Measurements from ENCODE around the gene MYRIP.
"Not testable (repeated sequence)": the region's sequence is repeated elsewhere in the genome, so short reads cannot be mapped to it uniquely, and the experiment has no call there.

Gene MYRIP

DNA sequence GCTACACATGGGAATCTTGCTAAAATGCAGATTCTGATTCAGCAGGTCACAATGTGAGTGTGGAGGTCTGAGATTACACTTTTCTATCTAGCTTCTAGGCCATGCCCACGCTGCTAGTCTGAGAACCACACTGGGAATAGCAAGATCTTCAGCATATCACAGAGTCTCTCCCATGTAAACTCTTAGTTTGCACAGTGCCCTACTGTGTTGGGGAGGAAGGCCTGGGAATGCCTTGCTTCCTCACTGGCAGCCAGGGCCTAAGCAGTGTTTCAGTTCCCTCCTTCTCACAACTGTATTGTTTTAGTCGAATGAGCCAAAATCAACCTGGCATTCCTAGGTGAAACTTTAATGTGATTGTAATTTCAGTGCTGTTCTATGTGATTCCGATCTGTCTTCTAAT is 320.1 kb downstream of the MYRIP start:
- DNase-seq (ENCODE audit: low read depth in 3 of 3): no peak

DNA sequence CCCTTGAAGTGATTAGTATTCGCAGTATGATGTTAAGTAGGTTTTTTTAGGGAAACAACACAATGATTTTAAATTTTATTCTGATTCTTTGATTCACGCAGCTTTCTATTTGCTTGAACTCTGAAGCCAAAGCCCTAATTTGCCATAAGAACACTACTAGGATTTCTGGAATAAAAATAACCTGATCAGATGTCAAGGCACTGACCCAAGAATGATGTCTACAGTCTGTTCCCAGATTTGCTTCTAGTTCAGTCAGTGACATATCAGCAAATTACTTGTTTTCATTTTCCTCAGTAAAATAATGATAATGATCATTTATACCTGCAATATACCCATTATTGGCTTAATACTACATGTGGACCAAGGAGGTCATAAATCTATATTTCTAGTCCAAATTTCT is 320.6 kb downstream of the MYRIP start:
- DNase-seq (ENCODE audit: low read depth in 3 of 3): no peak

DNA sequence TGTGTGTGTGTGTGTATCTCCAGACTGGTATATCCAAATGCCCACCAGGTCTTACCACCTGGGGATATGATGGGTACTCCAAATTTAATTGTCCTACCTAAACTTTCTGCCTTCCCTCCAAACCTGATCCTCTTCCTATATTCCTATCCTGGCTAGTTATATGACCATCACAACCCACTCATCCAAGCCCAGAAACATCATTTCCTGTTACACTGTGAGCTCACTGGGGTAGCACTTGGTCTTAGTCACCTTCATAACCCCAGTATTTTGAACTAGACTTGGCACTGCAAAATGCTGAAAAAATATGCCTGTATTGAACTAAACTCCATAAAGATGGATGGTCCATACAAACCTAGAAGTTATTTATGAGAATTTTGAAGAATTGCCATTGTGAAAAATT is 321.3 kb downstream of the MYRIP start:
- DNase-seq (ENCODE audit: low read depth in 3 of 3): no peak

DNA sequence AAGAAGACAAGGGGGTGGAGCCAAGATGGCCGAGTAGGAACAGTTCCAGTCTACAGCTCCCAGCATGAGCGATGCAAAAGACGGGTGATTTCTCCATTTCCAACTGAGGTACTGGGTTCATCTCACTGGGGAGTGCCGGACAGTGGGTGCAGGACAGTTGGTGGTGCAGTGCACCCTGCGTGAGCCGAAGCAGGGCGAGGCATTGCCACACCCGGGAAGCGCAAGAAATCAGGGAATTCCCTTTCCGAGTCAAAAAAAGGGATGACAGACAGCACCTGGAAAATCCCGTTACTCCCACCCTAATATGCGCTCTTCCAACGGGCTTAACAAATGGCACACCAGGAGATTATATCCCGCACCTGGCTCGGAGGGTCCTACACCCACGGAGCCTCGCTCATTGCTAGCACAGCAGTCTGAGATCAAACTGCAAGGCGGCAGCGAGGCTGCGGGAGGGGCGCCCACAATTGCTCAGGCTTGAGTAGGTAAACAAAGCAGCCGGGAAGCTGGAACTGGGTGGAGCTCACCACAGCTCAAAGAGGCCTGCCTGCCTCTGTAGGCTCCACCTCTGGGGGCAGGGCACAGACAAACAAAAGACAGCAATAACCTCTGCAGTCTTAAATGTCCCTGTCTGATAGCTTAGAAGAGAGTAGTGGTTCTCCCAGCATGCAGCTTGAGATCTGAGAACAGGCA is 324.6 kb downstream of the MYRIP start:
- not testable (repeated sequence) for DNase-seq (ENCODE audit: low read depth in 3 of 3)

DNA sequence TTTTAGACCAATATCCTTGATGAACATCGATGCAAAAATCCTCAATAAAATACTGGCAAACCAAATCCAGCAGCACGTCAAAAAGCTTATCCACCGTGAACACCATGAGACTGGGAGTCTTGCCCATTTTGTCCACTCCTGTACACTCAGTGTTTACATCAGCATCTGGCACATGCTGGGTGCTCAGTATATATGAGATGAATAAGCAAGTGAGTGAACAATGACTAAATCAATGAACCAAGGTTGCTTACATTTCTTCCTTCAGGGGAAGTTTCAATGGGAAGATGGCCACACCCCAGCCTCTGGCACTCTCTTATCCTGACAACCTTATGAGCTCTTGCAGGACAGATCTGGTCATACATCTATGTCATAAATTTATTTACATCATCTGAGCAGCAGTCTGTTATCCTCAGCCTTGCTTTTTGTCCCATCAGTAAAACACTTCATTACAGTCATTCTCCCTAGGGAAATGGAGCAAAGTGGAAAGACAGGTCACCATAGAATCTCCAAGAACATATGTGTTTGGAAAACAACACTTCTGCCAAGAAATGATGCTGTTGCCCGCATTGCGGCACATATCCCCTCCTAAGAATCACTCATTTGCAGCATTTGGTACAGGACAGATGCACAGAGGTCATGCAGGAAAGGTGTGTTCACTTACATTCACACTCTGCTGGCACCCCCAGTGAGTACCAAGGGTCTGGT is 328.3 kb downstream of the MYRIP start:
- no peak for DNase-seq (ENCODE audit: low read depth in 3 of 3)

DNA sequence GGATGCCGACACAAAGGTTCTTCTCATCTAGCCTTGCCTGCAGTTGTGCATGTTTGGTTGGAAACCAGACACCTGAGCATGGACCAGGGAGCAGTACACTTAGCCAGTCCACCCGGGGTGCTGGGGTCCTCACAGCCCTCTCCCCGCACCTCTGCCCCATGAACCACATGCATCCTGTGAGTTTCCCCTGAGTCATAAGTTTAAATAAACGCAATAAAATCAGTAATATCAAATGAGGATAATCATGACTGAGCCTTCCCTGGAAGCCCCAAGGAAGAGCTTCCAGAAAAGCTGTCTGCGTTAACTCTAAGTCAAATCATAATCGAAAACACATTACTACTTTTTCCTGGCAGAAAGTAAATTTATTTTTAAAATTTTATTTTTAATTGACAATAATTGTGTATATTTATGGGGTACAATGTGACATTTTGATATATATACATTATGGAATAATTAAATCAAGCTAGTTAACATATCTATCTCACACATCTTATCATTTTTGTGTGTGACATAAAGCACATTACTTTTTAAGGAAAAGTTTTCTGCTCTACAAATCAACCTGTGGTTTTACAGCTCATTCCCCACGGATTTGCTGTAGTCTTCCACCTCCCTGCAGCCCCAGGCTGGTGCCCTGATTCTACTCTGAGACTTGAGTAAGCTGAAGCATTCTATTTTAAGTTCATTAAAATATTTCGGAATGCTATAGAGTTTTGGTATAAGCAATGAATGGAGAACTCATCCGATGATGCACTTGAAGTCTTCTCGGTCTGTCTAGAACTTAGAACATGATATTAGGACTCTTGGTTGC is 334.1 kb downstream of the MYRIP start:
- DNase-seq (ENCODE audit: low read depth in 3 of 3): no peak

DNA sequence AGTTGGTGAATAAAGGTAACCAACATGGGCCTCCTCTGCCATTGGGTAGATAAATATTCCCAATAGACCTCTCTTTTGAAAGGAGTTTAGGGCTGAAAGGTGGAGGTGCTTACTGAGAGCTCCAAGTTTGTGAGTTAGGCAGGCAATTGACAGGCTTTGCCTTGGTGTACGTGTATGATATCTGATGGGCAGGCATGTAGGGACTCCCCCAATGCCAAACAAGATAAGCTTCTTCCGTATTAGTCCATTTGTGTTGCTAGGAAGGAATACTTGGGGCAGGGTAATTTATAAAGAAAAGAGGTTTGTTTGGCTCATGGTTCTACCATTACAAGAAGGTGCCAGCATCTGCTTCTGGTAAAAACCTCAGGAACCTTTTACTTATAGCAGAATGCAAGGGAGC is 339.4 kb downstream of the MYRIP start:
- DNase-seq (ENCODE audit: low read depth in 3 of 3): no peak

DNA sequence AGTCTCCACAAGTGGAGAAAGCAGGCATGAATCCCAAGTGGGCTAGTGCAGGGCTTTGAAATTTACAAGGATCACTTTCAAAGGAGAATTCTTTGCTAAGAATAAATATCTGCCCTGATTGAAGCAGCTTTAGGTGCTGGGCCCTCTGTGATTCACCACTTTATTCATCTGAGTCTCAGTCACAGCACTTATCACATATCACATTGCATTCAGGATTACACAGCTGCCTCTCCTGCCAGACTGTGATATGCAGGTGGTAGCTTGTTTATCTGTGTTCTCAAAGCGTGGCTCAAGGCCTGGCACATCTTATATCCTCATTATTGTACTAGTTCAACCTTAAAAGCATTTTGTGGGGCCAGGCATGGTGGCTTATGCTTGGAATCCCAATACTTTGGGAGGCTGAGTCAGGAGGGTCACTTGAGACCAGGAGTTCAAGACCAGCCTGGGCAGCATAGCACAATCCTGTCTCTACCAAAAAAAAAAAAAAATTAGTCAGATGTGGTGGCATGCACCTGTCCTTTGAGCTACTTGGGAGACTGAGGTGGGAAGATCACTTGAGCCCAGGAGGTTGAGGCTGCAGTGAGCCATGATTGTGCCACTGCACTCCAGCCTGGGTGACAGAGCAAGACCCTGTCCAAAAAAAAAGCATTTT is 343.2 kb downstream of the MYRIP start:
- DNase-seq (ENCODE audit: low read depth in 3 of 3): no peak

DNA sequence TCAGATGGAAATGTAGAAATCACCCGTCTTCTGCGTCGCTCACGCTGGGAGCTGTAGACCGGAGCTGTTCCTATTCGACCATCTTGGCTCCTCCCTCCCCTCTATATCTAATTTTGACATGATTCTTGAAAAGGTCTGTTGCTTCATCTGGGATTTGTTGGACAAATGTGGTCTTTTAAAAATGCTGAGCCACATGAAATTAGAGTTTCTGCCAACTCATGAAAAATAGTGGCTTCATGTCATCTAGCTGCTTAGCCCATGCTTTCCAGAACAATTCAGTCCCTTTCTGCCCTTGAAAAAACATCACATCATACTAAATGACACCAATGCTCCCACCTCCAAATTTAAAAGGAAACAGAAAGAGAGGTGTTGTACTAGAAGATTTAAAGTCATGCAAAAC is 351.5 kb downstream of the MYRIP start:
- DNase-seq (ENCODE audit: low read depth in 3 of 3): no peak

DNA sequence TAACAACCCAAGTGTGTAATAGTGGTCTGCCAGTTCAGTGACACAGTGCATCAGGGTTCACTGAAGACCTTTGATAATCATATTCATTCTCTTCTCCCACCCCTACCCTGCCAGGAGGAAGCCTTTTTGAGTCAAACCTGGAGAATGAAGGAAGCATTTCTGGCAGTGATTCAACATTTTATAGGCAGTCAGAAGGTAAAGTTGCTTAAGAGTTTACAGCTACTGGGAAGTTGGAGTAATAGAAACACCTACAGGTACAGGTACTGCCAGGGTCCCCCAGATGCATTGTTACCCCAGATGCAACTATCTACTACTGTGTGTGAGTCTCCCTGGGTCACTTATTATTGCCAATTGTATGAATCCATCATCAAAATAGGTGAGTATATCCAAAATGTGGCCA is 353.2 kb downstream of the MYRIP start:
- DNase-seq (ENCODE audit: low read depth in 3 of 3): no peak

DNA sequence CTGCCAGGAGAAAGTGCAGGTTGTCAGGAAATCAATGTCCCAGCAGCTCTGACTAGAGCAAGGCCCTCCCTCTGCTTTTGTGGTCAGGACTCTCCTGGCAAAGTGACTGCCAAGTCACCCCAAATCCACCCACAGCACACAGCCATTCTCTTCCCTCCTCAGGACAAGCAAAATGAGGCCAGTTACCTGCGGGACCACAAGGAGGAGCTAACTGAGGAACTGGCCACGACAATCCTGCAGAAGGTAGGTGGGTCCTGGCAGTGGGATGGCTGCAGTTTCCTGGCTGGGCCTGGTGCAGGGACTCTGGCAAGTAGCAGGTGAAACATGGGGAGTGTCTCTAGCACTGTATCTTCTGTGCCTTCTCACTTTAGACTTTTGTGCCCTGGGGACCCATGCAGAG is 357.6 kb downstream of the MYRIP start:
- DNase-seq (ENCODE audit: low read depth in 3 of 3): no peak

DNA sequence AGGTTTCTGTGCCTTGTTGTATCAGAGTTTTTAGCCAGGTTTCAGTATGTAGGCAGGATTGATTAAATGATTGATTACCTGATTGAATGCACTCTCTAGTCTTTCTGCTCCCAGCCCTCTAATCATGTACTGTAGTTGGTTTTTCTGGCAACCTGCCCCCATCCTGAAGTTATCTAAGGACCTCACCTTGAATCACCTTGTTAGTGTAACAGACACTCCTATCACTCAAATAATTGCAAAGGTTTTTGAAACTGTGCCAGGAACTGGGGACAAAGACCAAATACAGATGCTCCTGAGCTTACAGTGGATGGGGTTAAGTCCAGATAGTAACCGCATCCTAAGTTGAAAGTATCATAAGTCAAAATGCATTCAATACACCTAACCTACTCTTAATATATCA is 358.5 kb downstream of the MYRIP start:
- no peak for DNase-seq (ENCODE audit: low read depth in 3 of 3)

DNA sequence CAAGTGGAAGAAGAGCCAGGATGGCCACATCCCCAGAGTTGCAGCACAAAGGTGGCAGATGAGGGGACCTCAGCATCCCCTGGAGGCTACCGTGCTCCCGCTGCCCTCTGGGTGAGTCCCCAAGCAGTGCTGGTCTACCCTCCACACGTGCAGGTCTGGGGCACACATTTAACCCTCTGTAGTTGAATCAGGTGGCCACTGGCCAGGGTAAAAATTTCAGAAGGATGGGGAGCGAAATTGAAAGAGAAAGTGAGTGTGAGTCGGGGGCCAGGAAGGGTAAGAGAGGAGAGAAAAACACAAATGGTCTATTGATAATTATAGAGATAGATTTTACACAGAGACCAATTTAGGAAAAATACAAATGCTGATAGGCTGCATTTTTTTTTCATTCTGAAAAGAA is 360.6 kb downstream of the MYRIP start:
- no peak for DNase-seq (ENCODE audit: low read depth in 3 of 3)

DNA sequence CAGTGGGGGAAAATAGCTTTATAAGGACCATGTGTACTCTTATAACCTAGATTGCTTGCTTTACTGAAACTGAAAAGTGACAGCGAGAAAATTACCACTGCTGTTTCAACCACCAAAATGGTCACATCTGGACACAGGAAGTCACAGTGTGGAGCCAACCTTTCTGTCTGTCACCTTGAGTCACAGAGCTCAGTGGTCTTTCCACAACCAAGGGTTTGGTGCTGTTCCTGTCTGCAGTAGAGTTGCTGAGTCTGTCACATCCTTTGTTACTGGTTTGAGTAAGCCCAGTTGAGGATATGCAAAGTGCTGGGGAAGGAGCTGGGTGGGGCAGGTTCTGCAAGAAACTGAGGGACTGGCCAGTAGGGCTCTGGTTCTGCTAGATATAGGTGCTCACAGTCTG is 361.0 kb downstream of the MYRIP start:
- no peak for DNase-seq (ENCODE audit: low read depth in 3 of 3)

DNA sequence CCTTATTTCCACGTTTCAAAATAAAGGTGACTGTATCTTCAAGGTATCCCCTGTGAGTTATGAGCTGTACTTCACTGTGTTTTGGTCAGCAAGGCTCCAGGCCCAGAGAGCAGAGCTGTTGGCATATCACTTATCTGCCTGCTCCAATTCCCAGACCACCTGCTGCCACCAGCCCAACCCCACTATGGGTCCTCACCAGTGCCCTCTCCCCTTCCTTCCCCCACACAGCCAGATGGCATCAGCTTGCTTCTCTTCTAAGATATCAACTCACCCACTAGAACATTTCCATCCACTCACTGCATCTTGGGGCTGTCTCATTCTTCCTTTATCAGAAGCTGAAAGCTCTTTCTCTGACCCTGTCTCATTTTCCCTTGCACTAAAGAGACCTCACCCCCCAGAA is 363.2 kb downstream of the MYRIP start:
- no peak for DNase-seq (ENCODE audit: low read depth in 3 of 3)

DNA sequence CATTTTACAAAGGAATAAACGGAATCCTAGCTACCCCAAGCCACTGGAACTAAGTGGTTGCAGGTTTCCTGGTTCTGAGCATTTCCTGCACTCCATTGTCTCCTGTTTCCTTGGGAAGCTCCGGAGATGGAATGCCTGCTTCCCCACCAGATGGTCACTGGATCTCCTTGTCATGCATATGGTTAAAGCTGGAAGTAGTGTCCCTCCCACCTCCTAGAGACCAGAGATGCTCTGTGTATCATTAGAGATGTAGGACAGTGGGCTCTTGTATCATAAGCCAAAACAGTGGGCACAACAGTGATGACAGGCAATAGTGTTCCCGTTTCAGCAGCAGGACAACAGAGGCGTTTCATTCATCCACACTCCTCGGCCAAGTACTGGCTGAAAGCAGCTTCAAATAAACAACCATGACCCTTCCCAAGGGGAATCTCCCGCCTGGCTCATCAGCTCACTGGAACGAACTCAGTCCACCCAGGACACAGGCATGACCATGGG is 363.9 kb downstream of the MYRIP start:
- DNase-seq (ENCODE audit: low read depth in 3 of 3): no peak

DNA sequence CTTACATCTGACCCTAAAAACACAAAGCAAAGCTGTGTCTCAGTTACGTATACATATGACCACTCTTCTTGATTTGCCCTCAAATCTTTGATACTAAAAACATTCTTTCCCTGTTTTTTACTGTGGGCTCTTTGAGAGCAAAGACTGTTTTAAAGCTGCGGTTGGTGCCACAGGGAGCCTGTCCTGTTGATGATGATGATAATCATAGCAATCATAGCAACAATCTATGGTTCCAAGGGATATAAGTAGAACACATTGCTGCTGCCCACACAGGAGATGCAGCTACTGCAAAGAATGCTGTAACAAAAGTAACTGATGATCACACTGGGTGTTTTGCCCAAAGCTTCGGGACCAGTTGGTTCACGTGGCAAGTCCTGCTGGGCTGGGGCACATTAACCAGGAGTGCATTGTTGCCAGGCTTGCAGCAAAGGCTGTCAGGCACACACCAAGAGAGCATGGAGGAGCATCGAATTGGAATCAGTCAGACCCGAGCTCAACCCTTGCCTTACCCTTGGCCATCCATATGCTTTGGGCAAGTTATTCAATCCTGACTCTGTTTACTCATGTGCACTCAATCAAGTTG is 368.7 kb downstream of the MYRIP start:
- no peak for DNase-seq (ENCODE audit: low read depth in 3 of 3)

DNA sequence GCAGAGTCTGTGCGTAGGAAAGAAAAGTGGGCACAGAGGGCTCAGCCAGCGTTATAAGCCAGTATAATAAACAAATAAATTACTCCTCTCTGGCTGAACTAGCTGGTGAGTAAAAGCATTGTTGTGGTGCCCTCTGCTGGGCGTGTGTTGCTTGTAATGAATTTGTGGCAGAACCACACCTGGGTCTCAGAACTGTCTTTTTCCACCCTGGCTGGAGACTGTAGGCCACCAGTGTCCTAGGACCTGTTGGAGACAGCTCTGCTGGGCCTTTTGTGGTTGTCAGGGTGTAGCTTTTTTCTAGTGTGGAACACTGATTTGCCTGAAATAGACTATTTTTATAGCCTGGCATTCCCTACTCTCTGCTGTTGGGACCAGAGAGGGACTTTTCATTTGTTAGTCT is 369.6 kb downstream of the MYRIP start:
- DNase-seq (ENCODE audit: low read depth in 3 of 3): peak; percentile 14 to 30 (median 22)

DNA sequence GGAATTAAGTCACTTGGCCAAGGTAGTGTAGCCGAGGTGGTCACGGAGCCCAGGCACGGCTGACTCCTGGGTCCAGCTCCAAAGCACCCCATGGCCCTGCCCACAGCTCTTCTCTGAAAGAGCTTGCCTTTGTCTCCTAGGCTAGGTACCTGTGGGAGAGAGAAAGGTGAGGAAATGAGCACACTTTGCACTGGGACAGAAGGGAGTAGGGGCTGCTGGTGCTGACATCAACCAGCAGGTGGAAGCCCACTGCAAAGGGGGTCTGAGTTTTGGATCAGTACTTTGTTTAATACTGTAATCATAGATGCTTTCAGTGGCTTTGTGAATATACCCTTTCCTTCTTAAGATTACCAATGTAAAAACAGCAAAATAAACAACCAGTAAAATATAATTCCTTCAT is 371.8 kb downstream of the MYRIP start:
- DNase-seq (ENCODE audit: low read depth in 3 of 3): no peak

DNA sequence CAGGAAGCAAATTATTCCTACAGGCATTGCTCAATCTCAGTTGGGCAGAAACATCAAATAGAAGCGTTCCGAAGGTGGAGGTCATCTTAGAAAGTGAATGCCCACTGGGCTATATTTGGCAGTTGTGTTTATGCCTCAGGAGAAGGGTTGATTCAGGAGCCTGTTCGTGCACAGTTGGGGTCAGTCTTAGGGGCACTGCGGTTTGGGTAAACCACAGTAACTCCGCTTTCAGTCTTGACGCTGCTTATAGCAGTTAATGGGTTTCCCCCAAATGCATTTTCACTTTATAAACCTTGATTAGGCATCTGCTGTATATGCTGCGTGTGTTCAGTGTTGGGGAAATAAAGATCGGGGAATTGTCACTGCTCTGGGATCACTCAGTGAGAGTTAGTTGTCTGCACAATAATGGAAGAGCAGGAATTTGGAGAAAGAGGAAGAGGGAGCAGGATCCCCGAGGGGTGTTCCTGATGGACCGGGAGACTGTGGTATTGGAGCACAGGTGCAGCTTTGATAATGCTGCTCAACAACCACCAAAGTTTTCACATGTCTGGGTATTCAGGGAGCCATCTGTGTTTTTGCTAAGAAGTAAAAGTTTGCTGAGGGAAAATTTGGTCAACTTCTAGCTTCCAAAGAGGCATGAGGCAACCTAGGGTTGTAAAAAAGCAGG is 375.8 kb downstream of the MYRIP start:
- DNase-seq (ENCODE audit: low read depth in 3 of 3): no peak

DNA sequence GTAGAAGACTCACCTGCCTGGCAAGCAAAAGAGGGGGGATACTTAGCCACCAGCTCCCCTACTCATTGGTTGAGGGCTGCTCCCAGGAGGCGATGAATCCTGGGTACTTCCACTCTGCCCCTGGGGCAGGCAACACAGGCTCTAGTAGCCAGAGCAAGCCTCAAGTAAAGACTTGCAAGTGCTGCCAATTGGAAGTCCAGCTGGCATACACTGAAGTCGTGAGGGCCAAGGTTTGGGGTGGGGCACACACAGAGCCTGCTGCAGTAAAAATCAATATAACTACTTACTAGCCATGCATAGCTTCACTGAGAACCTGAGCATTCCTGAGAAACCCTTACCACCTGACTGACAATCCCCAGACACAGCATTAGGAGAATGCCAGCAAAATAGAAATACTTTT is 377.1 kb downstream of the MYRIP start:
- DNase-seq (ENCODE audit: low read depth in 3 of 3): no peak
